Activated T-cell treated with anti-CD3 and anti-CD28 coated beads, Interleukin-2, amount 50 U/mL, for 48 hours (primary cell): ENCODE data around the gene EEF2.

Experiments used
- DNase-seq, 2 experiments: peaks; one replicate each; pipeline ENCODE4 v3.0.0-alpha.2; 2020

The EEF2 gene

GRCh38 chr19:3983936-3984583, 1.2 kb downstream of the EEF2 start:
- DNase-seq: peak; percentile 49 to 58

DNA sequence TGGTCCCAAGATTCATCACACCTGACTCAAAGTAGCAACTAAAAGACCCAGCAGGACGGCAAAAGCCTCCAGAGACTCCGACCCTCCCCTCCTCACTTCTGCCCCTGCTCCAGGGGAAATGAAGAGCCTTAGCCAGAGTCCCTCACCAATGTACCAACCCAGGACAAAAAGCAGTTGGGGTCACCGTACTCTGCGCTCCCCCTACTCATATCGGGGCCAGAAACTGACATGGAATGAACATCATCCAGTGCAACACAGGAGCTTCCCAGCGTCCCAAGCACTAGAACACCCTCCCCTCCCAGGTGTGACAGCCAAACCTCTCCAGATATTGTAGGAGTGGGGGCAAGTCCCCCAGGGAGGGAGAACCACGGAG, 1.7 kb downstream of the EEF2 start:
- no peak for DNase-seq

DNA sequence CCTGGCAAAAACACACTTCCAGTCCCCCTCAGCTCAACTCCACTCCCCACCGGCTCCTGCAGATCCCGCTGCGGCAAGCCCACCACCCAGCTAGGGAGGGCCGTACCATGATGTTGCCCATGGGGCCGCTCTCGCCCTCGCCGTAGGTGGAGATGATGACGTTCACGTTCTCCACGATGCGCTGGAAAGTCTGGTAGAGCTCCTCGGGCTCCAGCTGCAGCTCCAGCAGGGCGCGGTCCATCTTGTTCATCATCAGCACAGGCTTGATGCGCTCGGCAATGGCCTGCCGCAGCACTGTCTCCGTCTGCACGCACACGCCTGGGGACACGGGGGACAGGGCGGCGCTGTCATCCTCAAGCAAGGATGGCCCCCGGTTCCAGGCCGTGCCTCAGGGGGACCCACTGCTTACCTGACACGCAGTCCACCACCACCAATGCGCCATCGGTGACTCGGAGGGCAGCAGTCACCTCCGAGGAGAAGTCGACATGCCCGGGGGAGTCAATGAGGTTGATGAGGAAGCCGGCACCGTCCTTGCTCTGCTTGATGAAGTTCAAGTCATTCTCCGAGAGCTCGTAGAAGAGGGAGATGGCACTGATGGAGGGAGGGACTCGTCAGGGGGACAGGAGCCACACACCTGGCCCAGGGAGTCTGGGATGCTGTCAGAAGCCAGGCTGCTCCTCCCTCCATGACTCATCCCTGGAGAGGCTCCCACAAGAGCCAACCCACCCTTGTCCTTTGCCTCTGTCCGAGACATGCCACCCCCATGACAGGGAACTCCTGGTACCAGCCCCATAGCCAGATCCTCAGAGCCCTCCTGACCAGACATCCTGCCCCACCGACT, 2.3 kb downstream of the EEF2 start:
- peak; percentile 37 to 46 for DNase-seq

DNA sequence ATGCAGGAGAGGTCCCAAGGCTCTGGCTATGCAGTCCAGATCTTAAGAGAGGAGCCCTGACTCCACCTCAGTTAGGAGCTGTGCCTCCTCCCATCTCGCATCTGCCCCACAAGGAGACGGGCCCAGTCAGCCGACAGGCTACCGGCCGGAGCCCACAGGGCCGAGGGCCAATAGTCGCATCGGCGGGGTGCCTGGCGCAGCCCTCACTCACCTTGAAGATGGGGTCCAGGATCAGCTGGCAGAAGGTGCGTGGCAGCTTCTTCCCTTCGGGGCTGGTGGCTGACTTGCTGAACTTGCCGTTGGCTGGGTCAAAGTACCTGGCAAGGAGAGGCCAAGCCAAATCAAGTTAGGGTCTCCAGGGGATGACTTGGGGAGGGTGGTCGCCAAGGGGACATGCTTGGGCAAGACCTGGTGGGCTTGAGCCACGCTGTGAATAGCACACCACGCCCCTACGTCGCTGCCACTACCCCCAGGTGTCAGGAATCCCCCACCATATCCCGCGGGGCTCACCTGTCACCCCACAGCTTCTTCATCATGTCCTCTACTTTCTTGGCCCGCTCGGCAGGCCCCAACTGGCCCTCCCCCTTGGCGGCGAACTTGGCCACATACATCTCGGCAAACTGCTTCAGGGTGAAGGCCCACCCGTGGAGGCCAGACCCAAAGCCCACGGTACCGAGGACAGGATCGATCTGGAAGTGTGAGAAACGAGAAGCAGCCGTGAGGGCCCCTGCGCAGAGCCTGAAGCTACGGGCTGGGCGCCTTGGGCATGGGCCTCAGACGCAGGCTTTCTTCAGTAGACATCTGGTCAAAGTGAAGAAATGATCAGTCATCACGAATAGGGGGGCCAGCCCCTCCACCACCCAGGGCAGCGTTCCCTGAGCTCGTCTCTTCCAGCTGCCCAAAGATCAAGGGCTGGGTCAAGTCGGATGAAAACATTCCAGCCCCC, 3.3 kb downstream of the EEF2 start:
- DNase-seq: peak; percentile 25 to 28

DNA sequence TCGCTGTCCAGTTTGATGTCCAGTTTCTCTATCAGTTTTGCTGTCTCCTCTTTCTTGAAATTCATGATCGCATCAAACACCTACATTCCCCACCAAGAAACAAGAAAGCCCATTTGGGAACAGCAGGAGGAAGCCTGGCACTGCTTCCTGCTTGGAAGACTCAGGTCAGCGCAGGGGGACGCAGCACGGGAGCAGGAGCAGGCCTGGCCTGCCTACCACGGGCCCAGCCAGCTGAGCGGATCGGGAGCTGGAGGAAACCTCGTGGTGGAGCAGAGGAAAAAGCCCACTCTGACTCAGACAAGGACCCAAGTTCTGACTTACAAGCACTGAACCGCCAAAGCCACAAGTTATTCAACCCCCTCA, 3.9 kb downstream of the EEF2 start:
- peak in 1 of 2 experiments; percentile 27 for DNase-seq

- peak in 1 of 2 experiments; percentile 31 for DNase-seq
Observed at GRCh38 chr19:3980353-3981251, 4.7 kb downstream of the EEF2 start.

DNA sequence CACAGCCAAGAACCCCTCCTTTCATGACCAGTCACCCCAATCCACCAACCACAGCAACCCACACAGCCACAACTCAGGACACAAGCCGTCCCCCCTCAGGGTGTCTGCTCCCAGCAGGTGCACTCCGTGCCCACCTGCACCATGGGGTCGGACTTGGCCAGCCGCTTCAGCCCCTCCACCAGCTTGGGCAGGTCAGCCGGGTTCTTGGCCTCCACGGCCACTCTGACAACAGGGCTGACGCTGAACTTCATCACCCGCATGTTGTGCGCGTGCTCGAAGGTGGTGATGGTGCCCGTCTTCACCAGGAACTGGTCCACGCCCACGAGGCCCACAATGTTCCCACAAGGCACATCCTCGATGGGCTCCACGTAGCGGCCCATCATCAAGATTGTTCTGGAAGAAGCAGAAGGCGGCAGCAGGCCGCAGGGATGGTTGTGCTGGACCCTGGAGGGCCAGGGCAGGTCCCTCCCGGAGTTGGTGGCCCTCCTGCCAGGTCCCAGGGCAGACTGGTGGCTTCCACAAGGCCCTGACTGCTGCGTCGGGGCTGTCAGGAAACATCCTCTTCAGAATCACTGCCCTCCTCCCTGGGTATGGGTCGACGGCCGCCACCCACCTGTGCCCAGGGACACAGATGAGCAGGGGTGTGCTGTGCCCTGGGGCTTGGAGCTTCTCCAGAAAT, 5.5 kb downstream of the EEF2 start:
- peak; percentile 37 to 40 for DNase-seq

GRCh38 chr19:3979289-3979673, 6.0 kb downstream of the EEF2 start:
- peak; percentile 30 for DNase-seq

GRCh38 chr19:3978145-3978544, 7.1 kb downstream of the EEF2 start:
- DNase-seq: no peak

DNA sequence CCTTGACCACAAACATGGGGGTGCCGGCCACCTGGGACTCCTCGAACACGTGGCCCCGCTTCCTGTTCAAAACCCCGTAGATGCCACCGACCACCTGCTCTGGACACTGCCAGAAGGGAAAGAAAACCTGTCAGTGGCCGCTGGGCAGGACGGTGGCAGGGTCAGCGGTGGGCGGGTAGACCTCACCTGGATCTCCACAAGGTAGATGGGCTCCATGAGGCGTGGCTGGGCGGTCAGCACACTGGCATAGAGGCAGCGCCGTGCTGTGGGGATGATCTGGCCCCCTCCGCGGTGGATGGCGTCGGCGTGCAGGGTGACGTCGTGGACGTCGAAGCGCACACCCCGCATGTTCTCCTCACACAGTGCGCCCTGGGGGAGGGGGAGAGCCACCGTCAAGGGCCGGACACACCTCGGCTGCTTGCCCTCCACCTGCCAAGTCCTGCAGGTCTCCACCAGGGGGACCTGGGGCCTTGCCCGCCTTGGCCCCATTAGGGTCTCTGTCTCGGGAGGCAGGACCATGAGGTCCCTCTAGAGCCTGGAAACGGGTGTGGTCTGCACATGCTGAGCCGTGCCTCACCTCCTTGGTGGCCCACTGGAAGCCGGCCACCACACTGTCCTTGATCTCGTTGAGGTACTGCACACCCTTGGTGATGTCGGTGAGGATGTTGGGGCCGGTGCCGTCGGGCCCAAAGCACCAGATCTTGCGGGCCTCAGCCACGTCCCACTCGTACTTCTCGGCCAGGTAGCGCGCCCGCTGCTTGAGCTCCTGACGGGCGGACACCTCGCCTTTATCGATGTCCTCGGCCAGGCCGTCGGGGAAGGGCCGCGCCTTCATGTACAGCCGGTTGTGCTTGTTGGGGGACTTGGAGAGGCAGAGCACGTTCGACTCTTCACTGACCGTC, 7.8 kb downstream of the EEF2 start:
- peak; percentile 33 to 43 for DNase-seq

DNA sequence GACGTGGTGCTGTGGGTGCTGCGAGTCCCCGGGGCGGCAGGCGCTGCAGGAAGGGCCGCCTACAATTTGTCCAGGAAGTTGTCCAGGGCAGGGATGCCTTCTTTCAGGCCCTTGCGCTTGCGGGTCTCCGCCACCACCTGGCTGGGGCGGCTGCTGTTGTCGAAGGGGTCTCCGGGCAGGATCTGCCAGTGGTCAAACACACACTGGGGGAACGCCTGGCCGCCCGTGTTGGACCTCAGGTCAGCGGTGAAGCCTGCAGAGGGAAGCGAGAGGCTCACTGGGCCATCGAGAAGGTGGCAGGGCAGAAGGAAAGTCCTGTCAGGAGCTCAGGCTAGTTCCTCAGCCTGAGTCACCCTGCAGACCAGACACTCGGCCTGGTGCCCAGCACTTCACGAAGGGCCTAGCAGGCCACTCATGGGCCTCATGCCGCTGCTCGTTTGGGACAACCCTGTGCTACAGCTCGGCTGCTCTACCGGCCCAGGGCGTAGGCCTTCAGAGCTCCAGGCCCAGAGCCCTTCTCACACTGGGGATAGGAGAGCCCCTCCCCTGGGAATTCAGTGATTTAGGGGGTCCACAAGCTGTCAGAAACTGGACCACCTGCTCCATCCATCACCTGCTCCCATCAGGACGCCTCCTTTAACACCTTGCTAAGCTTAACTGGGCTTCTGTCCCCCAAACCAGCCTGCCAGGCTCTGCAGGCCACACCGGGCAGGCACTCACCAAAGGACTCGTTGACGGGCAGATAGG, 8.6 kb downstream of the EEF2 start:
- peak; percentile 34 to 35 for DNase-seq

DNA sequence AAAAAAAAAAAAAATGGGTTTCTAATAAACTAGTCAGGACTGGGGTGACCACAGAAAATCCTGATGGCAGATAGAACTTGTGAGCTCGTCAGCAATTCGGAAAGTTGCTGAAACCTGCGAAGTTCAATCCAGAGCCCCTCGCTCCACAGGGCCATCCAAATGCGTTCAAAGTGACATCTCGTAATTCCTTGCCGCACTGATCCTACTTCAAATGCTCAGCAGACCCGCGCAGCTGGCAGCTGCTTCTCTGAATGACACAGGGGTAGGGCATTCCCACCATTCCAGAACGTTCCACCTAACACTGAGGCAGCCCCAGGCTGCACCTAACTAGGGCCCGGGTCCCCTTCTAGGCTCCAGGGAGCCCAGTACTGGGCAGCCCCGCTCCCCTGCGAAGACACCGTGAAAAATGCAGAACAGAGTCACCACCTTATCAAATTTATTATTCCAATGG, 9.6 kb downstream of the EEF2 start:
- peak; percentile 46 to 48 for DNase-seq

- DNase-seq: peak; percentile 40 to 43
Observed at GRCh38 chr19:3975144-3975543, 10.1 kb downstream of the EEF2 start.

DNA sequence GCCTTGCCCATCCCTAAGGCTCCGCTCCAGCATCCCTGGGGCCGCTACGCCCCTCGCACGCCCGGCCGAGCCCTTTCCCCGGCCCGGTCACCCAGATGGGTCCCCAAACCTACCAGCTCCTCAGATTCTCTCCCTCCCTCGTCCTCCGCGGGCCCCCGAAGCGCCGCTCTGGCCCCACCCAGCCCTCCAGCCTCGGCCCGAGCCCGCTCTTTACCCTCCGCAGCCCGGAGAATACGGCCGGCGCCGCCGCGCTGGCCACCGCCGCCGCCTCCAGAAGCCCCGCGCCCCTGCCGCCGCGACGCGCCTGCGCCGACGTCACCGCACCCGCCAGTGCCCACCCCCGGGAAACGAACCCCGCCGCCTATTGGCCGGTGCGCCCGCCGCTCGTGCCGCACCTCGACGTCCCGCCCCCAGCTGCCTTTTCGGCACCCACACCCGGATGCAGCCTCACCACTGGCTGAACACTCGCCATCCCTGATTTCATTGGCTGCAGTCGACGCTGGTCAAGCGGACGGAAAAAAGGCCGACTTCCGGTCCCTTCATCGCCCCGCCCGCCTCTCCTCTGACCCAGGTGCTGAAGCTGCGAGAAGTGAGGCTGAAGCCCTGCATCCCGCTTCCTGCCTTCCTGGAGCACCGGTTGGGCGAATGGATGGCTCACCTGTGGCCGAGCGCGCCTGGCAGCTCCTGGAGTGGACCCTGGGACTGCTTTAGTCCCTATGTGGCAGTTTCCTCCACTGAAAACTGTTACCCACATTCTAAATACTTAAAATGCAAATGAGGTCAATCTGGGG, 14.3 kb downstream of the EEF2 start, which contains the start of gene DAPK3:
DAPK3 (minus strand) TSS at position 292 of the 791 bp plus-strand sequence. CDS start 1,364 bp downstream, outside the sequence.
- DNase-seq: peak; percentile 96 to 98

DNA sequence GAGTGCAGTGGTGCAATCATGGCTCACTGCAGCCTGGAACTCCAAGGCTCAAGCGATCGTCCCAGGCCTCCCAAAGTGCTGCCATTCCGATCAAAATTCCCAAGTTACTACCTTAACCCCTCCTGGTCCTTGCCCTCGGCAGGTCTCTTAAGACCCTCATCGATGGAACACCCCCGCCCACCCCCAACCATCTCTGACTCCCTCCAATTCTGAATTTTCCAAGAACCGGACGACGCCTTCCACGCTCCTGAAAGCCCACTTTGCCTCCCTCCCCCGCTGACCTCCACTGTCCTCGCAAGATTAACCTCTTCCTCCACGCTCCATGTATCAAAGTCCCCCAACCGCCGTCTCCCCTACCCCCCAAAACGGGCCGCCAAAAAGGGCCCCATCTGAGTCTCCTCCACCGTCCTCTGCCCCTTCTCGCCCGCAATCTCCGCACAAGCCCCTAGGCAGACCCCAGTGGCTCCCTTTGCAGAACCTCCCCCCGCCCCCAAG, 14.9 kb downstream of the EEF2 start:
- DNase-seq: no peak

- no peak for DNase-seq
Observed at GRCh38 chr19:3969435-3970312, 15.6 kb downstream of the EEF2 start.
